DND-41 (cell line): Measurements from ENCODE around the gene MICU1.

ENCODE experiments used
- EZH2 ChIP-seq: IDR thresholded peaks from 3 replicates; pipeline ENCODE4 v1.6.1; 2012; ENCODE audit warnings: borderline replicate concordance, low read depth, mild to moderate bottlenecking, moderate library complexity, low read length, inconsistent platforms; ENCODE audit not compliant: severe bottlenecking
- TF ChIP-seq, protein P1 (sequence below): IDR thresholded peaks from 2 replicates; pipeline ENCODE4 v1.5.1; 2012; ENCODE audit warnings: borderline replicate concordance, low read length, moderate library complexity, mild to moderate bottlenecking; ENCODE audit not compliant: poor library complexity, severe bottlenecking; ENCODE audit errors: extremely low read depth

DNA sequence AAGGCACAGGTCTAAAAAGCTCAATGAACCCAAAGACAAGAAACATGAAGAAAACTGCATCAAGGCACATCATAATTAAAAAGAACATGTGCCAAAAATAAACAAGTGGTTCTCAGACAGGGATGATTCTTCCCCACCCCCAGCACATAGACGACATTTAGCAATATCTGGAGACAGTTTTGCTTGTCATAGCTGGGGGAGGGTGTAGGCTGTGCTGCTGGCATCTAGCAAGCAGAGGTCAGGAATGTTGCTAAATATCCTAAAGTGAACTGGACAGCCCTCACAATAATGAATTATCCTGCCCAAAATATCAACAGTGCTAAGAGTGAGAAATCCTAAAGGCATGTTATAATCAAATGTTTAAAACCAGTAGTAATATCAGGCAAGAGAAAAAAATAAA lies 122.6 kb downstream of the MICU1 start:
- TF ChIP-seq, protein P1, sequence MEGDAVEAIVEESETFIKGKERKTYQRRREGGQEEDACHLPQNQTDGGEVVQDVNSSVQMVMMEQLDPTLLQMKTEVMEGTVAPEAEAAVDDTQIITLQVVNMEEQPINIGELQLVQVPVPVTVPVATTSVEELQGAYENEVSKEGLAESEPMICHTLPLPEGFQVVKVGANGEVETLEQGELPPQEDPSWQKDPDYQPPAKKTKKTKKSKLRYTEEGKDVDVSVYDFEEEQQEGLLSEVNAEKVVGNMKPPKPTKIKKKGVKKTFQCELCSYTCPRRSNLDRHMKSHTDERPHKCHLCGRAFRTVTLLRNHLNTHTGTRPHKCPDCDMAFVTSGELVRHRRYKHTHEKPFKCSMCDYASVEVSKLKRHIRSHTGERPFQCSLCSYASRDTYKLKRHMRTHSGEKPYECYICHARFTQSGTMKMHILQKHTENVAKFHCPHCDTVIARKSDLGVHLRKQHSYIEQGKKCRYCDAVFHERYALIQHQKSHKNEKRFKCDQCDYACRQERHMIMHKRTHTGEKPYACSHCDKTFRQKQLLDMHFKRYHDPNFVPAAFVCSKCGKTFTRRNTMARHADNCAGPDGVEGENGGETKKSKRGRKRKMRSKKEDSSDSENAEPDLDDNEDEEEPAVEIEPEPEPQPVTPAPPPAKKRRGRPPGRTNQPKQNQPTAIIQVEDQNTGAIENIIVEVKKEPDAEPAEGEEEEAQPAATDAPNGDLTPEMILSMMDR, result no peak
- no peak for TF ChIP-seq EZH2
